T-helper 22 cell (primary cell): Measurements from ENCODE around the gene PRDM16.

Experiments used
- DNase-seq: peaks from one replicate; pipeline ENCODE4 v3.0.0-alpha.2; 2020; ENCODE audit warnings: low read depth

PRDM16 gene

GRCh38 chr1:3069491-3070308 lies 697 bp downstream of the PRDM16 start:
- DNase-seq: no peak

- DNase-seq: no peak
Observed at GRCh38 chr1:3070309-3070643, 1.3 kb downstream of the PRDM16 start.

GRCh38 chr1:3070644-3071564 lies 1.9 kb downstream of the PRDM16 start:
- no peak for DNase-seq

- DNase-seq: no peak
Observed at GRCh38 chr1:3071565-3072390, 2.8 kb downstream of the PRDM16 start.

GRCh38 chr1:3072391-3073185 lies 3.6 kb downstream of the PRDM16 start:
- DNase-seq: no peak

- no peak for DNase-seq
Observed at GRCh38 chr1:3073186-3073488, 4.1 kb downstream of the PRDM16 start.

GRCh38 chr1:3073489-3074296 lies 4.7 kb downstream of the PRDM16 start:
- DNase-seq: no peak

GRCh38 chr1:3074297-3074741 lies 5.3 kb downstream of the PRDM16 start:
- DNase-seq: no peak

- no peak for DNase-seq
Observed at GRCh38 chr1:3074800-3075199, 5.8 kb downstream of the PRDM16 start.

GRCh38 chr1:3075666-3076362 lies 6.8 kb downstream of the PRDM16 start:
- DNase-seq: no peak

GRCh38 chr1:3076363-3076740 lies 7.3 kb downstream of the PRDM16 start:
- no peak for DNase-seq

- no peak for DNase-seq
Observed at GRCh38 chr1:3077081-3077480, 8.1 kb downstream of the PRDM16 start.

GRCh38 chr1:3077561-3077960 lies 8.6 kb downstream of the PRDM16 start:
- DNase-seq: no peak

- DNase-seq: no peak
Observed at GRCh38 chr1:3078430-3078861, 9.4 kb downstream of the PRDM16 start.

GRCh38 chr1:3078871-3079270 lies 9.9 kb downstream of the PRDM16 start:
- DNase-seq: no peak

GRCh38 chr1:3079381-3080052 lies 10.5 kb downstream of the PRDM16 start:
- DNase-seq: no peak

GRCh38 chr1:3080053-3080955 lies 11.3 kb downstream of the PRDM16 start:
- no peak for DNase-seq

GRCh38 chr1:3081171-3081683 lies 12.2 kb downstream of the PRDM16 start:
- DNase-seq: no peak
